ENCODE measurements around the gene UGCG. TPM values are rescaled to one million over a fixed set of nuclear protein-coding genes. Genes with fewer than 3 reads are reported as not detected.

UGCG gene
- total and polyA plus RNA-seq, 2 of the 4 experiments (the other 2 are of a cell fraction), result 84.2 to 104 TPM

DNA sequence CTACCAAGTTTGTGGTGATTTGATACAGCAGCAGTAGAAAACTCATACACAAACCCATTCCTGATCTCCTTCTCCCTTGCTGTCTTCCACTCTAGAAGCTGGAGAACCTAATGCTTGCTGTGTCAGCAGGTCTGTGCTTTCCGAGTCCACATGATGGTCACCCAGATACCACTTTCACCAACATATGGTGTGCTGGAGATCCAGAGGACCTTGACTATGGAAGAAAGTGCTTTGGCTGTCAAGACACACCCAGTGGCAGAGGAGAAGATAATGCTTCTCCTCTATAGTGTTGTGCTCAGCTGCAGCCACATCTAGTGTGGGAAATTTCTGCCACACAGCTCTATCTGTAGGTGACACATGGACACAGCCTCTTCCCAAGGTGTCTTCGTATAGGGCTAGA, 67.4 kb downstream of the UGCG start:
- Histone ChIP-seq H2AK9ac (replicated peaks; ENCODE audit: low read depth, low read length, poor library complexity) (no peak overlapping the region), H3K27ac (ENCODE audit: insufficient read depth, low read length) (no peak overlapping the region), H3K27me3 (ENCODE audit: control insufficient read depth, insufficient read depth, low read length) (no peaks in the 10 kb centered on the region), H3K4ac (ENCODE audit: low read depth, low read length) (peak overlapping the region; percentile 82), H4K20me1 (ENCODE audit: insufficient read depth, low read length) (no peaks in the 10 kb centered on the region), H2BK5ac (ENCODE audit: low read depth, low read length, poor library complexity, severe bottlenecking) (peak overlapping the region; percentile 55), H2AK5ac (ENCODE audit: low read depth, low read length) (peak overlapping the region; percentile 96), H3K4me2 (ENCODE audit: low read depth, low read length) (no peak overlapping the region), H2BK15ac (ENCODE audit: low read depth, low read length) (peak overlapping the region; percentile 95; the same call in 2 of the 3 replicates), H4K8ac (ENCODE audit: low read depth in 2 of 2, low read length in 2 of 2) (peak overlapping the region; percentile 41 to 84; a peak in 3 of 4 replicates), H3K23ac (ENCODE audit: low read depth, low read length) (no peak overlapping the region; the same call in 1 of the 2 replicates), H3K4me3 (ENCODE audit: insufficient read depth, low read depth, low read length) (no peak overlapping the region), H3K14ac (replicated peaks; ENCODE audit: low read depth, low read length) (peak overlapping the region; percentile 73), H3K9me3 (ENCODE audit: control insufficient read depth, insufficient read depth, low read length) (no peaks in the 10 kb centered on the region), H2AFZ (replicated peaks; ENCODE audit: low read length, poor library complexity) (peak overlapping the region; percentile 34), H3K18ac (ENCODE audit: low read depth, low read length) (peak overlapping the region; percentile 90; the same call in 1 of the 2 replicates), H2BK120ac (ENCODE audit: low read depth, low read length) (peak overlapping the region; percentile 88), H3K9ac (ENCODE audit: low read depth, low read length) (no peak overlapping the region), H3K56ac (ENCODE audit: extremely low read depth, insufficient read depth, low read length) (no peak overlapping the region), H4K91ac (ENCODE audit: insufficient read depth, low read depth, low read length) (peak overlapping the region; percentile 76; the same call in 1 of the 2 replicates), H3K36me3 (ENCODE audit: control insufficient read depth, insufficient read depth, low read length) (no peaks in the 10 kb centered on the region), H3K4me1 (ENCODE audit: control insufficient read depth, insufficient read depth, low read length) (peaks cover 25% of the 10 kb centered on the region), H4K5ac (ENCODE audit: low read depth, low read length) (peak overlapping the region; percentile 84; the same call in 1 of the 2 replicates), H3K79me1 (ENCODE audit: low read depth in 1 of 2, low read length in 2 of 2) (peaks cover 0 to 18% of the 10 kb centered on the region in 2 experiments; a peak in 3 of 4 replicates), H2BK20ac (ENCODE audit: low read depth, low read length) (peak overlapping the region; percentile 90), H3K9me1 (ENCODE audit: insufficient read depth, low read length) (peaks cover 23% of the 10 kb centered on the region)
- no CpG with 5 or more reads among the region's 2 CpGs for WGBS, 2 experiments (ENCODE audit: extremely low coverage in 2 of 2, insufficient read length in 1 of 2)
- intact Hi-C loops (cut with micrococcal nuclease) (no loop called here), in situ Hi-C loops (cut with MboI; ENCODE audit: low sequenced_read_pairs) (loop anchor here (5.0 kb wide), 1 partner anchor 88 kb away; no protein-coding TSS in a partner anchor), dilution Hi-C loops (cut with HindIII; ENCODE audit: low sequenced_read_pairs, unreplicated experiment) (no loop called here)
- ChIA-PET CTCF (interaction anchor here (0.6 to 1.3 kb wide), 2 partner anchors 22 to 30 kb away, joined by 3 read pairs; no protein-coding TSS in a partner anchor), POLR2A (ENCODE audit: unreplicated experiment) (no interaction called here)
- ATAC-seq (ENCODE audit: low read depth) (no peak), DNase-seq (no peak)
- TF ChIP-seq POLR2A (IDR thresholded peaks at IDR 0.05; ENCODE audit: low read depth, low read length) (no peak), CEBPB (IDR thresholded peaks at IDR 0.05; ENCODE audit: low read depth, low read length) (no peak), MAZ (IDR thresholded peaks at IDR 0.05; ENCODE audit: borderline replicate concordance, low read depth, low read length) (no peak), FOS (IDR thresholded peaks at IDR 0.05; ENCODE audit: low read depth, low read length) (no peak), RFX5 (IDR thresholded peaks at IDR 0.05; ENCODE audit: low read depth, low read length) (no peak), RCOR1 (IDR thresholded peaks at IDR 0.05; ENCODE audit: insufficient replicate concordance, low read length) (no peak), SMC3 (IDR thresholded peaks at IDR 0.05; ENCODE audit: low read depth, low read length) (no peak), MAFK (IDR thresholded peaks at IDR 0.05; ENCODE audit: low read depth, low read length) (no peak), NFE2L2 (IDR thresholded peaks at IDR 0.05; ENCODE audit: low read depth, low read length) (no peak), BHLHE40 (IDR thresholded peaks at IDR 0.05; ENCODE audit: low read depth, low read length) (no peak), MXI1 (IDR thresholded peaks at IDR 0.05; ENCODE audit: borderline replicate concordance, low read depth, low read length) (no peak), CHD1 (IDR thresholded peaks at IDR 0.05; ENCODE audit: low read depth, low read length) (no peak), RAD21 (IDR thresholded peaks at IDR 0.05; ENCODE audit: low read length) (no peak)
- TF ChIP-seq, protein P1, sequence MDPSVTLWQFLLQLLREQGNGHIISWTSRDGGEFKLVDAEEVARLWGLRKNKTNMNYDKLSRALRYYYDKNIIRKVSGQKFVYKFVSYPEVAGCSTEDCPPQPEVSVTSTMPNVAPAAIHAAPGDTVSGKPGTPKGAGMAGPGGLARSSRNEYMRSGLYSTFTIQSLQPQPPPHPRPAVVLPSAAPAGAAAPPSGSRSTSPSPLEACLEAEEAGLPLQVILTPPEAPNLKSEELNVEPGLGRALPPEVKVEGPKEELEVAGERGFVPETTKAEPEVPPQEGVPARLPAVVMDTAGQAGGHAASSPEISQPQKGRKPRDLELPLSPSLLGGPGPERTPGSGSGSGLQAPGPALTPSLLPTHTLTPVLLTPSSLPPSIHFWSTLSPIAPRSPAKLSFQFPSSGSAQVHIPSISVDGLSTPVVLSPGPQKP (IDR thresholded peaks at IDR 0.05; ENCODE audit: borderline replicate concordance, low read depth, low read length), result no peak
- TF ChIP-seq, protein P2, sequence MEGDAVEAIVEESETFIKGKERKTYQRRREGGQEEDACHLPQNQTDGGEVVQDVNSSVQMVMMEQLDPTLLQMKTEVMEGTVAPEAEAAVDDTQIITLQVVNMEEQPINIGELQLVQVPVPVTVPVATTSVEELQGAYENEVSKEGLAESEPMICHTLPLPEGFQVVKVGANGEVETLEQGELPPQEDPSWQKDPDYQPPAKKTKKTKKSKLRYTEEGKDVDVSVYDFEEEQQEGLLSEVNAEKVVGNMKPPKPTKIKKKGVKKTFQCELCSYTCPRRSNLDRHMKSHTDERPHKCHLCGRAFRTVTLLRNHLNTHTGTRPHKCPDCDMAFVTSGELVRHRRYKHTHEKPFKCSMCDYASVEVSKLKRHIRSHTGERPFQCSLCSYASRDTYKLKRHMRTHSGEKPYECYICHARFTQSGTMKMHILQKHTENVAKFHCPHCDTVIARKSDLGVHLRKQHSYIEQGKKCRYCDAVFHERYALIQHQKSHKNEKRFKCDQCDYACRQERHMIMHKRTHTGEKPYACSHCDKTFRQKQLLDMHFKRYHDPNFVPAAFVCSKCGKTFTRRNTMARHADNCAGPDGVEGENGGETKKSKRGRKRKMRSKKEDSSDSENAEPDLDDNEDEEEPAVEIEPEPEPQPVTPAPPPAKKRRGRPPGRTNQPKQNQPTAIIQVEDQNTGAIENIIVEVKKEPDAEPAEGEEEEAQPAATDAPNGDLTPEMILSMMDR (conservative IDR thresholded peaks at IDR 0.05; ENCODE audit: low read depth, low read length), result no peak
- TF ChIP-seq, protein P3, sequence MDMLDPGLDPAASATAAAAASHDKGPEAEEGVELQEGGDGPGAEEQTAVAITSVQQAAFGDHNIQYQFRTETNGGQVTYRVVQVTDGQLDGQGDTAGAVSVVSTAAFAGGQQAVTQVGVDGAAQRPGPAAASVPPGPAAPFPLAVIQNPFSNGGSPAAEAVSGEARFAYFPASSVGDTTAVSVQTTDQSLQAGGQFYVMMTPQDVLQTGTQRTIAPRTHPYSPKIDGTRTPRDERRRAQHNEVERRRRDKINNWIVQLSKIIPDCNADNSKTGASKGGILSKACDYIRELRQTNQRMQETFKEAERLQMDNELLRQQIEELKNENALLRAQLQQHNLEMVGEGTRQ (IDR thresholded peaks at IDR 0.05; ENCODE audit: low read depth, low read length), result no peak
- no TSS peak for BruUV-seq (replicated peaks)
